MM.1S (cell line): ENCODE measurements around the gene SHISA8.

ENCODE experiments used
- DNase-seq: peaks from one replicate; pipeline ENCODE4 v3.0.0-alpha.2; 2015
- H2AFZ ChIP-seq: fragments of 300-600 bp; sonication (generic); 2 replicates; pipeline ENCODE4 v1.6.0; 2016; ENCODE audit warnings: antibody characterized with exemption, low read length
- H3F3A ChIP-seq: fragments of 300-600 bp; sonication (generic); 2 replicates; pipeline ENCODE4 v1.6.1; 2016; ENCODE audit warnings: mild to moderate bottlenecking, antibody characterized with exemption, low read length, moderate library complexity, mixed read lengths; ENCODE audit not compliant: insufficient read depth
- H3K27ac ChIP-seq: fragments of 300-600 bp; sonication (generic); 2 replicates; pipeline ENCODE4 v1.5.1; 2016; ENCODE audit warnings: mild to moderate bottlenecking, low read length
- H3K27me3 ChIP-seq: fragments of 300-600 bp; sonication (generic); replicated peaks from 2 replicates; pipeline ENCODE4 v1.6.0; 2016; ENCODE audit warnings: low read length; ENCODE audit not compliant: insufficient read depth
- H3K36me3 ChIP-seq: fragments of 300-600 bp; sonication (generic); replicated peaks from 2 replicates; pipeline ENCODE4 v1.6.1; 2016; ENCODE audit warnings: mild to moderate bottlenecking, low read length, mixed read lengths; ENCODE audit not compliant: insufficient read depth
- H3K4me1 ChIP-seq: fragments of 300-600 bp; sonication (generic); 2 replicates; pipeline ENCODE4 v1.6.1; 2016; ENCODE audit warnings: low read length, mixed read lengths
- H3K4me2 ChIP-seq: fragments of 300-600 bp; sonication (generic); 2 replicates; pipeline ENCODE4 v1.6.0; 2016; ENCODE audit warnings: low read depth, low read length
- H3K4me3 ChIP-seq: fragments of 300-600 bp; sonication (generic); 2 replicates; pipeline ENCODE4 v1.5.1; 2016; ENCODE audit warnings: low read length, mixed read lengths
- H3K79me2 ChIP-seq: fragments of 300-600 bp; sonication (generic); 2 replicates; pipeline ENCODE4 v1.6.1; 2016; ENCODE audit warnings: mixed run types, low read length, mixed read lengths
- H3K9ac ChIP-seq: fragments of 300-600 bp; sonication (generic); 2 replicates; pipeline ENCODE4 v1.6.1; 2016; ENCODE audit warnings: low read length, mixed read lengths
- H3K9me2 ChIP-seq: fragments of 300-600 bp; sonication (generic); replicated peaks from 2 replicates; pipeline ENCODE4 v1.6.1; 2016; ENCODE audit warnings: mild to moderate bottlenecking, low read length, mixed read lengths; ENCODE audit not compliant: insufficient read depth
- H3K9me3 ChIP-seq: fragments of 300-600 bp; sonication (generic); replicated peaks from 2 replicates; pipeline ENCODE4 v1.6.1; 2016; ENCODE audit warnings: mild to moderate bottlenecking, low read length, mixed read lengths; ENCODE audit not compliant: insufficient read depth
- H4K20me1 ChIP-seq: fragments of 300-600 bp; sonication (generic); 2 replicates; pipeline ENCODE4 v1.6.1; 2016; ENCODE audit warnings: mild to moderate bottlenecking, low read length, moderate library complexity, mixed read lengths; ENCODE audit not compliant: insufficient read depth
- CTCF ChIP-seq: fragments of 300-600 bp; sonication (generic); IDR thresholded peaks from 2 replicates; pipeline ENCODE4 v1.5.1; 2016; ENCODE audit warnings: antibody characterized with exemption, low read length, mixed read lengths
- EZH2 ChIP-seq: fragments of 300-600 bp; sonication (generic); optimal IDR thresholded peaks from 2 replicates; pipeline ENCODE3; 2017; ENCODE audit warnings: low read depth, mild to moderate bottlenecking, antibody characterized with exemption, low read length, mixed read lengths
- EZH2phosphoT487 ChIP-seq: fragments of 300-600 bp; sonication (generic); IDR thresholded peaks from 2 replicates; pipeline ENCODE4 v1.6.1; 2018; ENCODE audit warnings: antibody characterized with exemption, low read length

The SHISA8 gene

GRCh38 chr22:41917375-41917902 lies 2.6 kb upstream of the SHISA8 start:
- no peaks in the 10 kb centered on the region for H3K9me3 ChIP-seq
- TF ChIP-seq EZH2, result no peak
- TF ChIP-seq CTCF, result no peak
- TF ChIP-seq EZH2phosphoT487, result no peak
- H4K20me1 ChIP-seq, result no peaks in the 10 kb centered on the region
- no peaks in the 10 kb centered on the region for H3F3A ChIP-seq
- no peak for DNase-seq
- no peaks in the 10 kb centered on the region for H3K79me2 ChIP-seq
- no peaks in the 10 kb centered on the region for H3K9me2 ChIP-seq
- no peak overlapping the region for H3K27ac ChIP-seq
- no peaks in the 10 kb centered on the region for H3K36me3 ChIP-seq
- H3K9ac ChIP-seq, result no peak overlapping the region
- peaks cover 31% of the 10 kb centered on the region for H3K27me3 ChIP-seq
- H3K4me3 ChIP-seq, result no peak overlapping the region
- no peak overlapping the region for H3K4me2 ChIP-seq
- H3K4me1 ChIP-seq, result peaks cover 11% of the 10 kb centered on the region; the same call in 1 of the 2 replicates
- H2AFZ ChIP-seq, result no peak overlapping the region

GRCh38 chr22:41916745-41917358 lies 2.0 kb upstream of the SHISA8 start:
- no peak overlapping the region for H3K9ac ChIP-seq
- DNase-seq, result no peak
- H3K4me3 ChIP-seq, result no peak overlapping the region
- no peak overlapping the region for H3K4me2 ChIP-seq
- H3K36me3 ChIP-seq, result no peaks in the 10 kb centered on the region
- H3K27ac ChIP-seq, result no peak overlapping the region
- no peaks in the 10 kb centered on the region for H3F3A ChIP-seq
- H3K79me2 ChIP-seq, result no peaks in the 10 kb centered on the region
- H4K20me1 ChIP-seq, result no peaks in the 10 kb centered on the region
- H2AFZ ChIP-seq, result no peak overlapping the region
- no peaks in the 10 kb centered on the region for H3K9me3 ChIP-seq
- TF ChIP-seq EZH2, result no peak
- no peak for TF ChIP-seq CTCF
- TF ChIP-seq EZH2phosphoT487, result no peak
- peaks cover 36% of the 10 kb centered on the region for H3K27me3 ChIP-seq
- peaks cover 11% of the 10 kb centered on the region; the same call in 1 of the 2 replicates for H3K4me1 ChIP-seq
- no peaks in the 10 kb centered on the region for H3K9me2 ChIP-seq

- no peaks in the 10 kb centered on the region for H4K20me1 ChIP-seq
- no peaks in the 10 kb centered on the region for H3K9me3 ChIP-seq
- no peaks in the 10 kb centered on the region for H3K9me2 ChIP-seq
- H2AFZ ChIP-seq, result no peak overlapping the region
- DNase-seq, result no peak
- H3K4me2 ChIP-seq, result no peak overlapping the region
- no peak overlapping the region for H3K9ac ChIP-seq
- H3K36me3 ChIP-seq, result no peaks in the 10 kb centered on the region
- H3K79me2 ChIP-seq, result no peaks in the 10 kb centered on the region
- no peak overlapping the region for H3K4me3 ChIP-seq
- H3K27ac ChIP-seq, result no peak overlapping the region
- no peak for TF ChIP-seq CTCF
- TF ChIP-seq EZH2phosphoT487, result no peak
- no peak for TF ChIP-seq EZH2
- peaks cover 45% of the 10 kb centered on the region for H3K27me3 ChIP-seq
- H3F3A ChIP-seq, result no peaks in the 10 kb centered on the region
- H3K4me1 ChIP-seq, result peaks cover 11% of the 10 kb centered on the region; the same call in 1 of the 2 replicates
Measured at GRCh38 chr22:41915786-41916493, 1.1 kb upstream of the SHISA8 start.
